K562 (cell line): ENCODE measurements around the gene USP31. TPM values are rescaled to one million over a fixed set of nuclear protein-coding genes. Genes with fewer than 3 reads are reported as not detected.

Experiments
- CBFB ChIP-seq: sonication (generic); formaldehyde crosslinking; IDR thresholded peaks from 2 replicates; pipeline ENCODE4 v1.4.0; 2020; ENCODE audit warnings: mild to moderate bottlenecking, missing genetic modification reagents
- ESRRA ChIP-seq: fragments of 450-650 bp; IDR thresholded peaks from 2 replicates; pipeline ENCODE4 v1.6.1; 2014; ENCODE audit warnings: low read depth, mild to moderate bottlenecking, moderate library complexity, borderline replicate concordance
- KAT8 ChIP-seq: fragments of 450-650 bp; IDR thresholded peaks from 2 replicates; pipeline ENCODE4 v1.6.1; 2016; ENCODE audit warnings: low read depth, mild to moderate bottlenecking
- MAZ ChIP-seq, 2 experiments: fragments of 450-650 bp in 1 of 2; sonication (generic) in 1 of 2; formaldehyde crosslinking; IDR thresholded peaks in 1 of 2; conservative IDR thresholded peaks in 1 of 2; 2 replicates each; pipeline versions ENCODE4 v1.4.0 to v1.5.0; 2020; ENCODE audit warnings: mild to moderate bottlenecking in 1 of 2, missing genetic modification reagents in 1 of 2
- PYGO2 ChIP-seq: fragments of 450-650 bp; IDR thresholded peaks from 2 replicates; pipeline ENCODE4 v1.6.1; 2016; ENCODE audit warnings: mild to moderate bottlenecking, missing genetic modification characterization, moderate library complexity, missing compliant biosample characterization
- RBM17 ChIP-seq: fragments of 200-400 bp; formaldehyde crosslinking; IDR thresholded peaks from 2 replicates; pipeline ENCODE4 v1.6.1; 2017; ENCODE audit warnings: low read depth, mild to moderate bottlenecking, low read length, borderline replicate concordance
- TEAD4 ChIP-seq, 2 experiments: sonication (generic) in 1 of 2; formaldehyde crosslinking in 1 of 2; IDR thresholded peaks; 2 replicates each; pipeline versions ENCODE4 v1.6.1 to v1.8.0; 2012 to 2022; ENCODE audit warnings: borderline replicate concordance in 1 of 2, inconsistent platforms in 1 of 2, low read length in 1 of 2, mild to moderate bottlenecking in 1 of 2, missing genetic modification reagents in 1 of 2
- THRAP3 ChIP-seq: fragments of 450-650 bp; IDR thresholded peaks from 2 replicates; pipeline ENCODE4 v1.6.1; 2016; ENCODE audit warnings: mild to moderate bottlenecking, inconsistent platforms, borderline replicate concordance
- ZNF277 ChIP-seq: fragments of 250-450 bp; sonication (Bioruptor Pico); IDR thresholded peaks from 2 replicates; pipeline ENCODE4 v1.8.0; 2022; ENCODE audit warnings: inconsistent platforms, mild to moderate bottlenecking, moderate library complexity, borderline replicate concordance
- polyA plus RNA-seq, 8 experiments: library from polyadenylated mRNA; depleted of rRNA in 4 of 8; stranded (reverse) in 5 of 8; unstranded in 3 of 8; fragments of >200 nt; fragmentation: Nextera tagmentation in 2 of 8; fragmentation: Illumina TruSeq in 1 of 8; extraction: Ambion mirVana in 2 of 8; extraction: Trizol in 1 of 8; gene quantifications; 2 replicates each; pipeline versions ENCODE4 v1.2.1 to v1.2.3, GENCODE V29; 2011 to 2014; ENCODE audit warnings: inconsistent platforms in 1 of 8, missing spikeins in 1 of 8
- total RNA-seq, 7 experiments: library from RNA; depleted of rRNA in 6 of 7; stranded (reverse); fragments of >200 nt in 6 of 7; fragmentation: Illumina TruSeq in 2 of 7; extraction: Trizol in 2 of 7; gene quantifications; 2 replicates each; pipeline versions ENCODE4 v1.2.1 to v1.2.3, GENCODE V29; 2011 to 2021; ENCODE audit warnings: low replicate concordance in 1 of 7
- TF ChIP-seq, protein P1 (sequence below), 2 experiments: fragments of 450-650 bp; IDR thresholded peaks; 2 replicates each; pipeline ENCODE4 v1.6.1; 2016; ENCODE audit warnings: mild to moderate bottlenecking in 2 of 2, borderline replicate concordance in 1 of 2, low read depth in 1 of 2, moderate library complexity in 1 of 2
- TF ChIP-seq, protein P2 (sequence below): fragments of 450-650 bp; IDR thresholded peaks from 2 replicates; pipeline ENCODE4 v1.7.1; 2018; ENCODE audit warnings: mild to moderate bottlenecking, low read depth; ENCODE audit not compliant: partially characterized antibody

Gene USP31
- total and polyA plus RNA-seq, 9 of the 15 experiments (the other 6 are each of a cell fraction or from before 2014, with no cell fraction given), result 0.56 to 4.9 (median 2.9) TPM

DNA sequence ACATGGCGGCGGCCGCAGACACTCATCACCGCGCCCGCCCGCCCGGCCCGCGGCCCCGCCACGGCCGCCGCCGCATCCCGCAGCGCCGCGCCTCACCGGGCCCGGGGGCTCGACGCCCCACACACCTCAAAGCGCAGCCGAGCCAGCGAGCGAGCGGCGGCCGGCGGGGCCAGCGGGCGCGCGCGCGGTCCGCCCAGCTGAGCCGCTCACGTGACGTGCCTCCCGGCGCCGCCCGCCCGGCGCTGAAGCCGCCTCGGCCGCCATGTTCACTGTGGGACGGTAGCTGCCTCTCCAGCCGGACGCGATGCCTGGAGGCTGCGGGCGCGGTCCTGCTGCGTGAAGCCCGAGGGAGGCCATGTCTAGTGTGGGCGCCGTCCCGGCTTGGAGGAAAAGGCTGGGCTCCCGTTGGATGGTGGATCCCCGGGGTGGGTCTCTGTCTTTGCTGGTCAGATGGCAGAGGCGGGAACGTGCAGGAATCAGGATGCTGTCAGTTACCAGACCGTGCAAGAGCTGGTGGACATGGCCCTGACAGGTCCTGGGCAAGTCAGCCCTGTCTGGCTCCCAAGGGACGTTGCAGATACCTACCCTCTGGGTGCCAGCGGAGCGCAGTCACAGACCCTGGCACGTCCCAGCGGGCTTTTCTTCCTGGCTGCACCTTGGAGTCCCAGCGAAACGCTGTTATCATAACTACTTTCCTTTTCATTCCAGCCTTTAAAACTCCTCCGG lies at the start of gene USP31 (continued):
- TF ChIP-seq MAZ (CRISPR knock-in tag; conservative IDR thresholded peaks at IDR 0.05 in 1 of 2, IDR thresholded peaks at IDR 0.05 in 1 of 2) (peak; percentile 68 to 92), KAT8 (no peak), TEAD4 (IDR thresholded peaks at IDR 0.05; ENCODE audit: low read length) (no peak), TEAD4 (CRISPR knock-in tag; IDR thresholded peaks at IDR 0.05; ENCODE audit: borderline replicate concordance) (no peak), RBM17 (no peak), PYGO2 (tag) (no peak), ZNF277 (no peak), THRAP3 (no peak), CBFB (CRISPR knock-in tag) (no peak), ESRRA (peak; percentile 59; the same call in 1 of the 2 replicates)
- TF ChIP-seq, protein P1, sequence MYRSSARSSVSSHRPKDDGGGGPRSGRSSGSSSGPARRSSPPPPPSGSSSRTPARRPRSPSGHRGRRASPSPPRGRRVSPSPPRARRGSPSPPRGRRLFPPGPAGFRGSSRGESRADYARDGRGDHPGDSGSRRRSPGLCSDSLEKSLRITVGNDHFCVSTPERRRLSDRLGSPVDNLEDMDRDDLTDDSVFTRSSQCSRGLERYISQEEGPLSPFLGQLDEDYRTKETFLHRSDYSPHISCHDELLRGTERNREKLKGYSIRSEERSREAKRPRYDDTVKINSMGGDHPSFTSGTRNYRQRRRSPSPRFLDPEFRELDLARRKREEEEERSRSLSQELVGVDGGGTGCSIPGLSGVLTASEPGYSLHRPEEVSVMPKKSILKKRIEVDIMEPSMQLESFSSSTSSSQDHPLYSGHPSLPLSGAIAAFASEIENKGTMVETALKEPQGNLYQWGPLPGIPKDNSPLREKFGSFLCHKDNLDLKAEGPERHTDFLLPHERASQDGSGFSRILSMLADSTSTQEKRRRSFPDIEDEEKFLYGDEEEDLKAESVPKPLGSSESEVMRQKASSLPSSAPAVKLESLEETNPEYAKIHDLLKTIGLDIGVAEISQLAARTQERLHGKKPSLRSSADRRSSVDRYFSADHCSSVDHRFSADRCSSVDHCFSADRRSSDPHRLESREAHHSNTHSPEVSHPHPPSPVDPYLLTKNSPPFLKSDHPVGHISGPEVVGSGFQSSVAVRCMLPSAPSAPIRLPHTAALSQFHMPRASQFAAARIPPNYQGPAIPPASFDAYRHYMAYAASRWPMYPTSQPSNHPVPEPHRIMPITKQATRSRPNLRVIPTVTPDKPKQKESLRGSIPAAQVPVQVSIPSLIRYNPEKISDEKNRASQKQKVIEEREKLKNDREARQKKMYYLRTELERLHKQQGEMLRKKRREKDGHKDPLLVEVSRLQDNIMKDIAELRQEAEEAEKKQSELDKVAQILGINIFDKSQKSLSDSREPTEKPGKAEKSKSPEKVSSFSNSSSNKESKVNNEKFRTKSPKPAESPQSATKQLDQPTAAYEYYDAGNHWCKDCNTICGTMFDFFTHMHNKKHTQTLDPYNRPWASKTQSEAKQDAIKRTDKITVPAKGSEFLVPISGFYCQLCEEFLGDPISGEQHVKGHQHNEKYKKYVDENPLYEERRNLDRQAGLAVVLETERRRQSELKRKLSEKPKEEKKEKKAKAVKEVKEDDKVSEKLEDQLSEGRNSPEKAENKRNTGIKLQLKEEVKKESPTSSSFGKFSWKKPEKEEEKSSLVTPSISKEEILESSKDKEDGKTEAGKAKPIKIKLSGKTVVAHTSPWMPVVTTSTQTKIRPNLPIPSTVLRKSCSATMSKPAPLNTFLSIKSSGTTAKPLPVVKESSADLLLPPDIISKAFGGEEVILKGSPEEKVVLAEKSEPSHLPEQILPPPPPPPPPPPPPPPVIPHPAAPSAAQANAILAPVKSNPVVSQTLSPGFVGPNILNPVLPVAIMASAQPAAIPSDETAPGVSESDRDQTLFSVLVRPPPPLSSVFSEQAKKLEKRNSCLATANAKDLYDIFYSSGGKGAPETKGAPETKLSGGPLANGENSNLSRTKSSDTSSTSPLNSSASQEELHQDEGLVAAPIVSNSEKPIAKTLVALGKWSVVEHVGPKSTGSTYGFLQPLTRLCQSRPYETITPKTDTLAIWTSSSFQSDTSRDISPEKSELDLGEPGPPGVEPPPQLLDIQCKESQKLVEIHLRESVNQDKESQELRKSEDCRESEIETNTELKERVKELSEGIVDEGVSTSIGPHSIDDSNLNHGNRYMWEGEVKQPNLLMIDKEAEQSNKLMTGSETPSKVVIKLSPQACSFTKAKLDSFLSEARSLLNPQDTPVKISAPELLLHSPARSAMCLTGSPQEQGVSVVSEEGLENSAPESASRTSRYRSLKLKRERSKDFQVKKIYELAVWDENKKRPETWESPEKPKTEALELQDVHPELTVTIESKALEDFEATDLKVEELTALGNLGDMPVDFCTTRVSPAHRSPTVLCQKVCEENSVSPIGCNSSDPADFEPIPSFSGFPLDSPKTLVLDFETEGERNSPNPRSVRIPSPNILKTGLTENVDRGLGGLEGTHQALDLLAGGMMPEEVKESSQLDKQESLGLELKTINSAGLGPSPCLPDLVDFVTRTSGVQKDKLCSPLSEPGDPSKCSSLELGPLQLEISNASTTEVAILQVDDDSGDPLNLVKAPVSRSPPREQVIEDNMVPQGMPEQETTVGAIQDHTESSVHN (IDR thresholded peaks at IDR 0.05; ENCODE audit: borderline replicate concordance in 1 of 2, low read depth in 1 of 2), result no peak
- TF ChIP-seq, protein P2, sequence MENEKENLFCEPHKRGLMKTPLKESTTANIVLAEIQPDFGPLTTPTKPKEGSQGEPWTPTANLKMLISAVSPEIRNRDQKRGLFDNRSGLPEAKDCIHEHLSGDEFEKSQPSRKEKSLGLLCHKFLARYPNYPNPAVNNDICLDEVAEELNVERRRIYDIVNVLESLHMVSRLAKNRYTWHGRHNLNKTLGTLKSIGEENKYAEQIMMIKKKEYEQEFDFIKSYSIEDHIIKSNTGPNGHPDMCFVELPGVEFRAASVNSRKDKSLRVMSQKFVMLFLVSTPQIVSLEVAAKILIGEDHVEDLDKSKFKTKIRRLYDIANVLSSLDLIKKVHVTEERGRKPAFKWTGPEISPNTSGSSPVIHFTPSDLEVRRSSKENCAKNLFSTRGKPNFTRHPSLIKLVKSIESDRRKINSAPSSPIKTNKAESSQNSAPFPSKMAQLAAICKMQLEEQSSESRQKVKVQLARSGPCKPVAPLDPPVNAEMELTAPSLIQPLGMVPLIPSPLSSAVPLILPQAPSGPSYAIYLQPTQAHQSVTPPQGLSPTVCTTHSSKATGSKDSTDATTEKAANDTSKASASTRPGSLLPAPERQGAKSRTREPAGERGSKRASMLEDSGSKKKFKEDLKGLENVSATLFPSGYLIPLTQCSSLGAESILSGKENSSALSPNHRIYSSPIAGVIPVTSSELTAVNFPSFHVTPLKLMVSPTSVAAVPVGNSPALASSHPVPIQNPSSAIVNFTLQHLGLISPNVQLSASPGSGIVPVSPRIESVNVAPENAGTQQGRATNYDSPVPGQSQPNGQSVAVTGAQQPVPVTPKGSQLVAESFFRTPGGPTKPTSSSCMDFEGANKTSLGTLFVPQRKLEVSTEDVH, result no peak
